Measurements from ENCODE around the gene ZP1. TPM values are rescaled to one million over a fixed set of nuclear protein-coding genes. Genes with fewer than 3 reads are reported as not detected.

Gene ZP1
- total RNA-seq, 1 experiment from 2014 or later = not detected

DNA sequence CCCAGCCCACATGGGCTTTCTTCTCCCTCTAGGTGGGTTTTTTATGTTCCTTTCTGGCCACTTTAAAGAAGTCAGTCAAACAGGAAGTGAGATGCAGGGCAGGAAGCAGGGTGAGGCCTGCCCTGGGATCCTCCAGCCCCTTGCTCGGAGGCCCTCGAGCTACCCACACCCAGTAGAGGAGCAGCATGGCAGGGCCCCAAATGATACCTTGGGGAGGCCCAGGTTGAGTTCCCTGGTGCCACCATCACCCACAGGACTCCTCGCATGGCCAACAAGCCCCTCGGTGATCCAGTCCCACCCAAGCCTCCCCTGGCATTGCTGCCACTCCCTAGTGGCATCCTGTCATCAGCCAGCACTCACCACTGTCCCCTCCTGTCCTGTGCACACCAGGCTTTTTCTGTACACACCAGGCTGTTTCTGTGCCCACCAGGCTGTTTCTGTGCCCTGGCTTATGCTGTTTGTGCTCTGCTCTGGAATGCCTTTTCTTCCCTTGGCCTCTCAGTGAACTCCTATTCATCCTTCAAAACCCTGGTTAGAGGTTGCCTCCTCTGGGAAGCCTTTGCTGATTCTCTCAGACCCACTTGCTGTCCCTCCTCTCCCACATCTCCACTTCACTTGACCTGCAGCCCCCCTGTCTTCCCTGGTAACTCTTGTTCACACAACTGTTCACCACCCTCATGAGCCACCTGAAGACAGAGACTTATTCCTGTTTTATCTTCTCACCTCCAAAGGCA, 8.4 kb upstream of the ZP1 start:
- no peak for DNase-seq (ENCODE audit: low read depth in 1 of 2, low spot score in 2 of 2)
- peaks cover 22% of the 10 kb centered on the region for H3K4me1 ChIP-seq (replicated peaks)
- no peaks in the 10 kb centered on the region for H3K9me3 ChIP-seq (replicated peaks)
- no peak overlapping the region for H3K27ac ChIP-seq
- H3K36me3 ChIP-seq = no peaks in the 10 kb centered on the region
- H3K4me3 ChIP-seq = no peak overlapping the region
- H3K27me3 ChIP-seq (replicated peaks) = no peaks in the 10 kb centered on the region; the same call in 1 of the 2 replicates

DNA sequence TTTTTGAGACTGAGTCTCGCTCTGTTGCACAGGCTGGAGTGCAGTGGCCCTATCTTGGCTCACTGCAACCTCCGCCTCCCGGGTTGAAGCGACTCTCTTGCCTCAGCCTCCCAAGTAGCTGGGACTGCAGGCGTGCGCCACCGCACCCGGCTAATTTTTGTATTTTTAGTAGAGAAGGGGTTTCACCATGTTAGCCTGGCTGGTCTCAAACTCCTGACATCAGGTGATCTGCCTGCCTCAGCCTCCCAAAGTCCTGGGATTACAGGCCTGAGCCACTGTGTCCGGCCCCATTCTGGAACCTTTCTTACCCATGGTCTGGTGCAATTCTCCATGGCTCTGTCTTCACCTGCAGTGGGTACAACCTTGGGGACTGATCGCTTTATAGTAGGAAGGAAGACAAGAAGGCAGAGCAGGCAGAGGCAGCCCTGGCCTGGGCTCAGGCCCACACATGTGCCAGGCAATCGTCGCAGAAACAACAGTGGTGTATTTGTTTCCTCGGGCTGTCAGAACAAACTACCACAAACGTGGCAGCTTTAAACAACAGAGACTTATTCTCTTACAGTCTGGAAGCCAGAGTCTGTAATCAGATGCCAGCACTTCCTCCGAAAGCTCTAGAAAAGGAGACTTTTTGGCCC, 7.6 kb upstream of the ZP1 start:
- DNase-seq (ENCODE audit: low read depth in 1 of 2, low spot score in 2 of 2) = no peak
- no peaks in the 10 kb centered on the region; the same call in 1 of the 2 replicates for H3K27me3 ChIP-seq (replicated peaks)
- no peak overlapping the region for H3K27ac ChIP-seq
- no peaks in the 10 kb centered on the region for H3K9me3 ChIP-seq (replicated peaks)
- H3K4me1 ChIP-seq (replicated peaks) = peaks cover 22% of the 10 kb centered on the region
- no peak overlapping the region for H3K4me3 ChIP-seq
- no peaks in the 10 kb centered on the region for H3K36me3 ChIP-seq

DNA sequence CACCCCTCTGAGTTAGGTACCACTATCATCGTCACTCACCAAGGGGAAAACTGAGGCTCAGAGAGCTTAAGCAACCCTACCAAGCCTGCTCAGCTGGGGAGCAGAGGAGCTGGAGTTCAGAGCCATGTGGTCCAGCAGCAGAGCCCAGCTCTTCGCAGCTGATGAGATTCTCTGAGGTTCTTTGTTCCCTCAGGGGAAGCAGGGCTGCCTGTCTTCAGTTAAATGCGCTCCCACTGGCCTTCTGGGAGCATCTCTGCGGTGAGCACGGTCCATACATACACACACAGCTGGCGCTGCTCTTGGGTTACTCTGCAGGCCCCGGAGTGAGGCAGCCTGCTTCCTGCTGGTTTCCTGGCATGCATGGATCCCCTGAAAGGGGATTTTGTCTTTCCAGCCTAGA, 6.4 kb upstream of the ZP1 start:
- no peak for DNase-seq (ENCODE audit: low read depth in 1 of 2, low spot score in 2 of 2)

DNA sequence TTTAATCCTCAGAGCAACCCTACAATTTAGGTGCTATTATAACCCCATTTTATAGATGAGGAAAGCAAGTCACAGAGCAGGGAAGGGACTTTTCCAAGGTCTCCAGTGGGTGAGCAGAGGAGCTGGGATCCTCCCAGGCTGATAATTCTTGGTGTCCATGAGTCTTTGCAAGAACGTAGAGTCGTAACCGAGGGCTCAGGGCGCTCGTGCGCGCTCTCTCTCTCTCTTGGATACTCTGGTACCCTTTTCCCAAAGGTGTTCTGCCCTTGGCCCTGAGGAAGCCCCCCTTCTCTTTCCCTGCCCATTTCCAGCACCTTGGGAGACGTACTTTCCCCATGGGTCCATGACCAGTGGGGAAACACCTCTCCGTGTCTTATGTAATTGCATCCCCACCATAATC, 5.2 kb upstream of the ZP1 start:
- H3K36me3 ChIP-seq = no peaks in the 10 kb centered on the region
- H3K4me1 ChIP-seq (replicated peaks) = peaks cover 19% of the 10 kb centered on the region
- no peak overlapping the region for H3K27ac ChIP-seq

More for the DNA sequence above, 6.4 kb upstream of the ZP1 start:
- peaks cover 22% of the 10 kb centered on the region for H3K4me1 ChIP-seq (replicated peaks)
- no peaks in the 10 kb centered on the region; the same call in 1 of the 2 replicates for H3K27me3 ChIP-seq (replicated peaks)
- H3K36me3 ChIP-seq = no peaks in the 10 kb centered on the region
- H3K27ac ChIP-seq = no peak overlapping the region
- H3K9me3 ChIP-seq (replicated peaks) = 0 out of 2 replicates have a peak, but pooled peaks cover 3% of the 10 kb centered on the region
- no peak overlapping the region for H3K4me3 ChIP-seq

DNA sequence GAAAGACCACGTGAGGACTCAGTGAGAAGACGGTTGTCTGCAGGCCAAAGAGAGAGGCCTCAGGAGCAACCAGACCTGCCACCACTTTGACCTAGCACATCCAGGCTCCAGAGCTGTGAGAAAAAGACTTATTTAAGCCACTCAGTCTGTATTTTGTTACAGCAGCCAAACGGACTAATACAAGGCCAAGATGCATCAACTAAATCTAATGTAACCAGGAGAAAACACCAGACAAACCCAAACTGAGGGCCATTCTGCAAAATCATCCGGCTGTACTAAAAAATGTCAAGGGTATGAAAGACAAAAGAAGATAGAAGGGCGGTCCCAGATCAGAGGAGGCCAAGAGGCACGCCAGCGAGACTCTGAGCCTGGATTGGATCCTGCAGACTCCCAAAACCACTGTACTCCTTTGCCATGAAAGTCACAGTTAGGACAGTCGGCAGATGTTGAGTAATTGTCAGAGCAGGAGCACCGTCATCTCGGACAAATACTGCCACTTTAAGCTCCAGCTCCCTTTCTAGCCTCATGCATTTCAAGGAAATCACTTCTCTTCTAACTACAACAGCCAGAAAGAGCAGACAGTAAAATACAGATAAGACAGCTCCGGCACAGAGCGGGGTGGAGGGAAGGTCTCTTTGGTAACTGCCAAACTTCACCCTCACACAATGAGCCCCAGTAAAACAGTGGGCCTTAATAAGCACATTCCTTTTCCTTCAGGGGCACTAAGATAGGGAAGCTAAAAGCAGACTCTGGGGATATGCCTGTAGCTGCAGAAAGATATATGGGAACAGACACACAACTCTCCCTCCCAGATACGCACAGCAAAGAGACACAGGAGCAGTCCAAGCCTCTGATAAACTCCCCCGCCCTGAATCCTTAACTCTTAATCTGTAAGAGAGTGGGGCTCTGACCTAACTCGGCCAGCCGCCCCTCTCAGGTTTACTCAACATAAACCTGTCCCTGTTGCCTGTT, 3.5 kb upstream of the ZP1 start:
- no peak overlapping the region for H3K27ac ChIP-seq
- no peaks in the 10 kb centered on the region for H3K36me3 ChIP-seq
- peaks cover 4% of the 10 kb centered on the region for H3K4me1 ChIP-seq (replicated peaks)
- H3K9me3 ChIP-seq (replicated peaks) = 0 out of 2 replicates have a peak, but pooled peaks cover 3% of the 10 kb centered on the region
- no peak overlapping the region for H3K4me3 ChIP-seq
- H3K27me3 ChIP-seq (replicated peaks) = no peaks in the 10 kb centered on the region; the same call in 1 of the 2 replicates
- DNase-seq (ENCODE audit: low read depth in 1 of 2, low spot score in 2 of 2) = no peak

More for the DNA sequence above, 5.2 kb upstream of the ZP1 start:
- H3K27me3 ChIP-seq (replicated peaks) = no peaks in the 10 kb centered on the region; the same call in 1 of the 2 replicates
- H3K4me3 ChIP-seq = no peak overlapping the region
- H3K9me3 ChIP-seq (replicated peaks) = 0 out of 2 replicates have a peak, but pooled peaks cover 3% of the 10 kb centered on the region
- DNase-seq (ENCODE audit: low read depth in 1 of 2, low spot score in 2 of 2) = no peak

DNA sequence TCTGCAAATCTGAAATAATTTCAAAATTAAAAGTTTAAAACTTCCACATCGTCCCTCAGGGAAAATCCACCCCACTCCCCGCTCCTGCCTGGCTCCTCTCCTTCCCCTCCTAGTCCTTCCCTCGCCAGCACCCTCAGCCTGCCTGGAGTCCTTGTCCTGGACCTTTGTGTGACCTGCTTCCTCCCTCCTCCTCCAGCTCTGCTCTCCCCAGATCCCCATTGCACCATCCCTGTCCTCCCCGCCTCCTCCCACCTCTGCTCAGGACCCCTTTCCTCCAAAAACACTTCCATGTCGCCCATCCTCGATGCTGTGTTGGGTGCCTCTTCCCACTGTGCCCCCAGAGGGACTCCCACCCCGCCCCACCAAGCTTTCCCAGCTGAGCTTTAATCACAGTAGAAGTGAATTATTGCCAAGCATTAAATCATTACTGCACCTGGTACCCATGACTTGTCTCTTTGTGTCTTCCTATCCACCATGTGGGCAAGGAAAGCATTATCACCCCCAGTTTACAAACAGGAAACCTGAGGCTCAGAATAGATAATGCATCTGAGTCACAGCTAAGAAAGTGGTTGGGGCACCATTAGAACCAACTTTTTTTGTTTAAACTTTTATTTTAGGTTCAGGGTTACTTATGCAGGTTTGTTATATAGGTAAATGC, 2.4 kb upstream of the ZP1 start:
- Histone ChIP-seq H3K4me3 (no peak overlapping the region), H3K27ac (no peak overlapping the region), H3K36me3 (no peaks in the 10 kb centered on the region), H3K9me3 (replicated peaks) (0 out of 2 replicates have a peak, but pooled peaks cover 3% of the 10 kb centered on the region), H3K4me1 (replicated peaks) (no peaks in the 10 kb centered on the region), H3K27me3 (replicated peaks) (no peaks in the 10 kb centered on the region; the same call in 1 of the 2 replicates)
- DNase-seq (ENCODE audit: low read depth in 1 of 2, low spot score in 2 of 2) = no peak

DNA sequence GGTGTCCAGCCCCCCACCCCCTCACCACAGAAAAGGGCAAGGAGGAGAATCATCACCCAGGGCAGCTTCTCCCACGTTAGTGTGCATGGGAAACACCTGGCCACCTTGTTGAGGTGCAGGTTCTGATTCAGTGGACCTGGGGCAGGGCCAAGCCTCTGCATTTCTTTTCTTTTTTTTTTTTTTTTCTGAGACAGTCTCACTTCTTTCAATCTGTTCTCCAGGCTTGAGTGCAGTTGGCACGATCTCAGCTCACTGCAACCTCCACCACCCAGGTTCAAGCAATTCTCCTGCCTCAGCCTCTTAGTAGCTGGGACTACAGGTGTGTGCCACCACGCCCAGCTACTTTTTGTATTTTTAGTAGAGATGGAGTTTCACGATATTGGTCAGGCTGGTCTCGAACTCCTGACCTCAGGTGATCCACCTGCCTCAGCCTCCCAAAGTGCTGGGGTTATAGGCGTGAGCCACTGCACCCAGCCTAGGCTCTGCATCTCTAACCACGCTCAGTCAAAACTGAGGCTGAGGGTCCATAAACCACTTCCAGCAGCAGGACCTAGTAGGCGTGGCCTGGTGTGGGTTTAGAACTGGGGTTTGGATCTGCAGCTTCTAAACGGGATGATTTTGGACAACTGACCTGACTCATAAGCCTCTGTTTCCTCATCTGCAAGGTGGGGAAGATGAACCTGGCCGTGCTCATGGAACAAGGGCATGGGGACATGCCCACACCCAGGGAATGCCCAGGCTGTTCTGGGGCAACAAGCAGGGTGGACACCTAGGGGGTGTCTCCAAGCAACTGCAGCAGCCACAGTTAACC, 734 bp downstream of the ZP1 start:
- Histone ChIP-seq H3K27me3 (replicated peaks) (no peaks in the 10 kb centered on the region; the same call in 1 of the 2 replicates), H3K36me3 (no peaks in the 10 kb centered on the region), H3K4me1 (replicated peaks) (peaks cover 5% of the 10 kb centered on the region), H3K9me3 (replicated peaks) (0 out of 2 replicates have a peak, but pooled peaks cover 3% of the 10 kb centered on the region), H3K4me3 (no peak overlapping the region), H3K27ac (no peak overlapping the region)
- DNase-seq (ENCODE audit: low read depth in 1 of 2, low spot score in 2 of 2) = no peak

DNA sequence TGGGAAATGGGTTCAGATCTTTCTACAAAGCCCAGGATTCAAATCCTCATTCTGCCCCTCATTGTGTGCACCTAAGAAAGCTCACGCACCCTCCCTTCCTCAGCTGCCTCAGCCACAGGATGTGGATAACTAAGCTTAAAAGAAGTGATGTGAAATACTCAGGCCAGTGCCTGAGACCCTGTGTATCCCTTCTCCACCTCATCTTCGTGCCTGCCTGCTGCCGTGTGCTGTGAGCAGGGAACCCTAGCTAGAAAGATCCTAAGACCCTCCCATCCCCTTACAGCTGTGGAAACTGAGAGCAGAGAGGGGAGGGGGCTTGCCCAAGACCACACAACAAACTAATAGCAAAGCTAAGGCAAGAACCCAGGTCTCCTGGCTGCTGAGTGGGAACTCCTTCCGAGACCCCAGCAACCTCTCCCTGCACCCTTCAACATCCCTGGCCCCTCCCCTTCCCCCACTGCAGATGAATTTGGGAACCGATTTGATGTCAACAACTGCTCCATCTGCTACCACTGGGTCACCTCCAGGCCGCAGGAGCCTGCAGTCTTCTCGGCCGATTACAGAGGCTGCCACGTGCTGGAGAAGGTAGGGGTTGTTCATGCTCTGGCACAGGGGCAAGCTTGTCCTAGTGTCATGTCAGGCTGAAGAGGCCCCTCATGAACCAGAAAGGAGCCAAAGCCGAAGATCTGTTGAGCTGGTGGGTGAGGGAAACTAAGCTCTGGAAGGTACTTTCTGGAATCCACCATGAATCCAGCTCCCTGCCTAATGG, 1.5 kb downstream of the ZP1 start:
- Histone ChIP-seq H3K9me3 (replicated peaks) (0 out of 2 replicates have a peak, but pooled peaks cover 3% of the 10 kb centered on the region), H3K4me1 (replicated peaks) (peaks cover 10% of the 10 kb centered on the region), H3K4me3 (no peak overlapping the region), H3K27me3 (replicated peaks) (no peaks in the 10 kb centered on the region; the same call in 1 of the 2 replicates), H3K36me3 (no peaks in the 10 kb centered on the region), H3K27ac (no peak overlapping the region)
- DNase-seq (ENCODE audit: low read depth in 1 of 2, low spot score in 2 of 2) = no peak

DNA sequence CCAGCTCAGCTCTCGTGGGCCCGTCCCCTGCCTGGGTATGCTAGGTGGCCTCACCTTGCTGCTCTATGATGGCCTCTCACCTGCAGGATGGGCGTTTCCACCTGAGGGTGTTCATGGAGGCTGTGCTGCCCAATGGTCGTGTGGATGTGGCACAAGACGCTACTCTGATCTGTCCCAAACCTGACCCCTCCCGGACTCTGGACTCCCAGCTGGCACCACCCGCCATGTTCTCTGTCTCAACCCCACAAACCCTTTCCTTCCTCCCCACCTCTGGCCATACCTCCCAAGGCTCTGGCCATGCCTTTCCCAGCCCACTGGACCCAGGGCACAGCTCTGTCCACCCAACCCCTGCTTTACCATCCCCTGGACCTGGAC, 2.1 kb downstream of the ZP1 start:
- Histone ChIP-seq H3K9me3 (replicated peaks) (0 out of 2 replicates have a peak, but pooled peaks cover 3% of the 10 kb centered on the region), H3K27ac (no peak overlapping the region), H3K27me3 (replicated peaks) (no peaks in the 10 kb centered on the region), H3K4me3 (no peak overlapping the region), H3K4me1 (replicated peaks) (peaks cover 10% of the 10 kb centered on the region), H3K36me3 (no peaks in the 10 kb centered on the region)
- DNase-seq (ENCODE audit: low read depth in 1 of 2, low spot score in 2 of 2) = no peak

DNA sequence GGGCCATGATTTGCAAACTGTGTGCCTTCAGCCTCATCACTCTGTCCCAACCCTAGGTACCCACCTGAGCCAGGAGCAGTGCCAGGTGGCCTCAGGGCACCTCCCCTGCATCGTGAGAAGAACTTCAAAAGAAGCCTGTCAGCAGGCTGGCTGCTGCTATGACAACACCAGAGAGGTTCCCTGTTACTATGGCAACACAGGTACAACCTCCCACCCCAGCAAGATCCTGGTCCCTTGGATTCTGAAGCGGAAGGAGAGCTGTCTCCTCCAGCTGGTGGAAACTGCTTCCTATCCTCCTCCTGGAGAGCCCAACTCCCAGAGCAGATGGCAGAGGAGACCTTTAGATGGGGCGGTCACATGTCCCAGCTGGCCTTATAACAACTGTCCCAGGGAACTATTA, 2.9 kb downstream of the ZP1 start:
- Histone ChIP-seq H3K27ac (no peak overlapping the region), H3K27me3 (replicated peaks) (no peaks in the 10 kb centered on the region), H3K4me3 (no peak overlapping the region), H3K36me3 (no peaks in the 10 kb centered on the region), H3K4me1 (replicated peaks) (peaks cover 10% of the 10 kb centered on the region), H3K9me3 (replicated peaks) (0 out of 2 replicates have a peak, but pooled peaks cover 2% of the 10 kb centered on the region)
- DNase-seq (ENCODE audit: low read depth in 1 of 2, low spot score in 2 of 2) = no peak

DNA sequence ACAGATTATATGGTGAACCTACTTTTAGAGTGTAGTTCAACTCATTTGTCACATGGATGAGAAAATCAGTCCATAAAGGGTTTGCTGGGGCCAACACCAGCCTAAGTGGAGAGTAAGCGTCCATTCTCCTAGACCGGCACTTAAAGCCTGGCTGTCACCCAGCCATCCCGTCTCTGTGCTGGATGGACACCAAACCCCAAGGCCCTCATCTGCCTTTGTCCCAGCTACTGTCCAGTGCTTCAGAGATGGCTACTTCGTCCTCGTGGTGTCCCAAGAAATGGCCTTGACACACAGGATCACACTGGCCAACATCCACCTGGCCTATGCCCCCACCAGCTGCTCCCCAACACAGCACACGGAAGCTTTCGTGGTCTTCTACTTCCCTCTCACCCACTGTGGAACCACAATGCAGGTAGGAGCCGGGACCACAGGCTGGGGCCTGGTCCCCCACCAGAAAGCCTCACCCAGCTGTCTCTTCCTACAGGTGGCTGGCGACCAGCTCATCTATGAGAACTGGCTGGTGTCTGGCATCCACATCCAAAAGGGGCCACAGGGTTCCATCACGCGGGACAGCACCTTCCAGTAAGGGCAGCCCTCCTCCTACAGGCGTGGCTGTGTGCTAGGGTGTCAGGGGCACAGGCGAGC, 3.5 kb downstream of the ZP1 start:
- no peaks in the 10 kb centered on the region for H3K36me3 ChIP-seq
- no peak overlapping the region for H3K27ac ChIP-seq
- no peak overlapping the region for H3K4me3 ChIP-seq
- H3K9me3 ChIP-seq (replicated peaks) = no peaks in the 10 kb centered on the region
- no peak for DNase-seq (ENCODE audit: low read depth in 1 of 2, low spot score in 2 of 2)
- no peaks in the 10 kb centered on the region for H3K27me3 ChIP-seq (replicated peaks)
- peaks cover 10% of the 10 kb centered on the region for H3K4me1 ChIP-seq (replicated peaks)
